GM12865 (cell line): ENCODE data around the gene WIZ.
"Not testable (repeated sequence)": the region's sequence is repeated elsewhere in the genome, so short reads cannot be mapped to it uniquely, and the experiment has no call there.

ENCODE experiments used
- DNase-seq: peaks from one replicate; pipeline ENCODE4 v3.0.0; 2010; ENCODE audit warnings: low read depth
- H3K4me3 ChIP-seq: 2 replicates; pipeline ENCODE4 v1.5.1; 2011; ENCODE audit warnings: mild to moderate bottlenecking, low read depth, low read length, control low read depth
- TF ChIP-seq, protein P1 (sequence below): IDR thresholded peaks from 2 replicates; pipeline ENCODE4 v1.5.1; 2011; ENCODE audit warnings: low read length, control low read depth, low read depth, inconsistent platforms; ENCODE audit not compliant: insufficient read depth; ENCODE audit errors: missing control alignments

Gene WIZ

GRCh38 chr19:15449620-15450527, at the start of gene WIZ:
Gene WIZ, minus strand, starts transcription at chr19:15449956. Its CDS starts 1,649 bp downstream, at chr19:15448307.
- TF ChIP-seq, protein P1, sequence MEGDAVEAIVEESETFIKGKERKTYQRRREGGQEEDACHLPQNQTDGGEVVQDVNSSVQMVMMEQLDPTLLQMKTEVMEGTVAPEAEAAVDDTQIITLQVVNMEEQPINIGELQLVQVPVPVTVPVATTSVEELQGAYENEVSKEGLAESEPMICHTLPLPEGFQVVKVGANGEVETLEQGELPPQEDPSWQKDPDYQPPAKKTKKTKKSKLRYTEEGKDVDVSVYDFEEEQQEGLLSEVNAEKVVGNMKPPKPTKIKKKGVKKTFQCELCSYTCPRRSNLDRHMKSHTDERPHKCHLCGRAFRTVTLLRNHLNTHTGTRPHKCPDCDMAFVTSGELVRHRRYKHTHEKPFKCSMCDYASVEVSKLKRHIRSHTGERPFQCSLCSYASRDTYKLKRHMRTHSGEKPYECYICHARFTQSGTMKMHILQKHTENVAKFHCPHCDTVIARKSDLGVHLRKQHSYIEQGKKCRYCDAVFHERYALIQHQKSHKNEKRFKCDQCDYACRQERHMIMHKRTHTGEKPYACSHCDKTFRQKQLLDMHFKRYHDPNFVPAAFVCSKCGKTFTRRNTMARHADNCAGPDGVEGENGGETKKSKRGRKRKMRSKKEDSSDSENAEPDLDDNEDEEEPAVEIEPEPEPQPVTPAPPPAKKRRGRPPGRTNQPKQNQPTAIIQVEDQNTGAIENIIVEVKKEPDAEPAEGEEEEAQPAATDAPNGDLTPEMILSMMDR: no peak
- DNase-seq: peak; percentile 84
- H3K4me3 ChIP-seq: peak within 1 kb of the TSS; percentile 65

DNA sequence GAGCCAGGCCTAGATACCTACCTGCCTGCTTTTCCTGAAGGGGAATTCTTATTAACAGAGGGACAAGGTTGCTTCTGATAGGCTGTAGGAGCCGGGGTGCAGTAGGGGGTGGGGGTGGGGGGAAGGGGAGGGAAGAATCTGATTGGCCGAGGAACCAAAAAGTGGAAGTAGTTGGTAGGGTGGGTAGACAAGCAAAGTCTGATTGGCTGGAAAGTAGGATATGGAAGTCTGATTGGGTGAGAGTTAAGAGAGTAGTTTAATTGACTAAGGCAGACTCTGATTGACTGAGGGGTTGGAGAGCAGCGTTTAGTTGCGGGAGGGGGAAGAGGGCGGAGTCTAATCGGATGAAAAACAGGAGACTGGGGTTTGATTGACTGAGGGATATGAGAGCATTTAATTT, 49.2 kb upstream of the WIZ start:
- no peak for DNase-seq
- no peak overlapping the region for H3K4me3 ChIP-seq
- TF ChIP-seq, protein P1: no peak

GRCh38 chr19:15498156-15498858, 48.6 kb upstream of the WIZ start:
- H3K4me3 ChIP-seq: no peak overlapping the region
- no peak for DNase-seq
- TF ChIP-seq, protein P1: no peak

- TF ChIP-seq, protein P1: no peak
- no peak overlapping the region for H3K4me3 ChIP-seq
Observed at GRCh38 chr19:15495151-15495550, 45.4 kb upstream of the WIZ start.

GRCh38 chr19:15488489-15489226, 38.9 kb upstream of the WIZ start:
- TF ChIP-seq, protein P1: no peak
- DNase-seq: no peak
- H3K4me3 ChIP-seq: no peak overlapping the region

More at GRCh38 chr19:15495151-15495550, 45.4 kb upstream of the WIZ start:
- DNase-seq: no peak

- no peak for DNase-seq
- no peak overlapping the region for H3K4me3 ChIP-seq
- TF ChIP-seq, protein P1: no peak
Observed at GRCh38 chr19:15487038-15487437, 37.3 kb upstream of the WIZ start.

- H3K4me3 ChIP-seq, DNase-seq: not testable (repeated sequence)
Observed at GRCh38 chr19:15485768-15486167, 36.0 kb upstream of the WIZ start.

DNA sequence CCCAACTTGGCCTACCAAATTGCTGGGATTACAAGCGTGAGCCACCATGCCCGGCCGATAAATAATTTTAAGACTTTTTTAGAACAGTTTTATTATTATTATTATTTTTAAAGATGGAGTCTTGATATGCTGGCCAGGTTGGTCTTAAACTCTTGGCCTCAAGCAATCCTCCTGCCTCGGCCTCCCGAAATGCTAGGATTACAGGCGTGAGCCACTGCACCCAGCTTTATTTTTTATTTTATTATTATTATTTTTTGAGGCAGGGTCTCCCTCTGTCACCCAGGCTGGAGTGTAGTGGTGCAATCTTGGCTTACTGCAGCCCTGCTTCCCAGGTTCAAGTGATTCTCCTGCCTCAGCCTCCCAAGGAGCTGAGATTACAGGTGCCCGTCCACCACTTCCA, 31.2 kb upstream of the WIZ start:
- not testable (repeated sequence) for H3K4me3 ChIP-seq, DNase-seq
